NCI-H82 treated with DMSO at 0.1 percent for 48 hours (cell line): ENCODE measurements around the gene LILRB5.
"Not testable (repeated sequence)": the region's sequence is repeated elsewhere in the genome, so short reads cannot be mapped to it uniquely, and the experiment has no call there.

Source experiments
- DNase-seq: peaks from one replicate; lab custom pipeline; 2025; ENCODE audit not compliant: unreplicated experiment; lab: John Stamatoyannopoulos, UW

The LILRB5 gene

DNA sequence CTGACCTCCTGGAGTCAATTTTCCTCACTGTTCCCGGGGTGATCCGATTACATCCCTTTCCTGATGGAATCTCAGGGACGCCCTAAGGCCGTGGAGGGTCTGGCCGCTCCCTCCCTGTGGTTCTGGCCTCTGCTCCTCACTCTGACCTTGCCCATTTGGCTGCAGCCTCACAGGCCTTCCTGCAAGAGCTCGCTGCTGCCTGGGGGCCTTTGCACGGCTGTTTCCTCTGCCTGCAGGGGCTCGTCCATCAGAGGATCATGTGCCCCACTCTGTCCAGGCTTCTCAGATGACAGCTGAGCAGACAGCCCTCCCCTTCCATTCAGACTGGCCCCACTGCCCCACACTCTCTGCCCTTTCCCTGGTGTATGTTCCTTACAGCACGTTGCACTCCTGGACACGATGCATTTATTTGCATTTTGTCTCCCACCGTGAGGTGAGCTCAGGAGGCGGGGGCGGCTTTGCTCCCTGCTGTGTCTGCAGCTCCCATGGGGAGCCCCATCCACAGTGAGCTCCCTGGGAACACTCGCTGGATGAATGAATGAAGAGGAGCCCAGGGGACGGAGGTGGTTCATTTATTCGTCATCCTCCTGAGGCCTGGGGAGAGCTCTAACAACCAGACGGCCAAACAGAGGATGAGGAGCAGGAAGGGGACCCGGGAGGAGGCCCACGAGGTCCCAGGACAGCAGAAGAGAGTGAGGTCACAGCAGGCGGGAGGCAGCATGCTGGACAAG is 39.4 kb downstream of the LILRB5 start:
- DNase-seq, result not testable (repeated sequence)

DNA sequence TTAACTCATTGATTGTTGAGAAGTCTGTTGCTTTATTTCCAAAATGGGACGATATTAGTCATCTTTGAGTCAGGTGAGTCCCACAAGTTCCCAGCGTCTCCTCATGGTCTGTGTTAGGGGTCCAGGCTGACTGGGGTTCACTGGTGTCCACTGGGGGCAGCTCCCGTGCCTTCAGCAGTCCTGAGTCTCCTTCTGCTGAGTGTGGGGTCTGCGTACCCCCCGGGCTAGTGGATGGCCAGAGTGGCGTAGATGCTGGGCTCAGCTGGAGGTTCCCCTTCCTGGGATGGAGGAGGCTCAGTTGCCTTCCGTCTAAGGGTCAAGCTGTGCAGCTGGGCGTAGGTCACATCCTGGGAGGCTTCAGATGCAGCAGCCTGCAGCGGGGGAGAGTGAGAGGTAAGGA is 40.2 kb downstream of the LILRB5 start:
- DNase-seq, result no peak

DNA sequence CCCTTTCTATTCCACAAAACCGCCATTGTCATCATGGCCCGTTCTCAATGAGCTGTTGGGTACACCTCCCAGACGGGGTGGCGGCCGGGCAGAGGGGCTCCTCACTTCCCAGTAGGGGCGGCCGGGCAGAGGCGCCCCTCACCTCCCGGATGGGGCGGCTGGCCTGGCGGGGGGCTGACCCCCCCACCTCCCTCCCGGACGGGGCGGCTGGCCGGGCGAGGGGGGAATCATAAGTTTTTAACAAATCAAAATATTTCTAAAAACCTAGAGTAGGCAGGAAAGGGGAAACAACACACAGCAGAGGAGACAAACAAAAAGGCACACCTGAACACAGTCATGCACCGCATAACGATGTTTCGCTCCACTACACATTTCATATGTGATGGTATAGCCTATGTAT is 42.3 kb downstream of the LILRB5 start:
- not testable (repeated sequence) for DNase-seq

DNA sequence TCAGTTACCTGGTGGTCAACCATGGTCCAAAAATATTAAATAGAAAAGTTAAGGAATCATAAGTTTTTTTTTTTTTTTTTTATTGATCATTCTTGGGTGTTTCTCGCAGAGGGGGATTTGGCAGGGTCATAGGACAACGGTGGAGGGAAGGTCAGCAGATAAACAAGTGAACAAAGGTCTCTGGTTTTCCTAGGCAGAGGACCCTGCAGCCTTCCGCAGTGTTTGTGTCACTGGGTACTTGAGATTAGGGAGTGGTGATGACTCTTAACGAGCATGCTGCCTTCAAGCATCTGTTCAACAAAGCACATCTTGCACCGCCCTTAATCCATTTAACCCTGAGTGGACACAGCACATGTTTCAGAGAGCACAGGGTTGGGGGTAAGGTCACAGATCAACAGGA is 42.9 kb downstream of the LILRB5 start:
- DNase-seq, result not testable (repeated sequence)

DNA sequence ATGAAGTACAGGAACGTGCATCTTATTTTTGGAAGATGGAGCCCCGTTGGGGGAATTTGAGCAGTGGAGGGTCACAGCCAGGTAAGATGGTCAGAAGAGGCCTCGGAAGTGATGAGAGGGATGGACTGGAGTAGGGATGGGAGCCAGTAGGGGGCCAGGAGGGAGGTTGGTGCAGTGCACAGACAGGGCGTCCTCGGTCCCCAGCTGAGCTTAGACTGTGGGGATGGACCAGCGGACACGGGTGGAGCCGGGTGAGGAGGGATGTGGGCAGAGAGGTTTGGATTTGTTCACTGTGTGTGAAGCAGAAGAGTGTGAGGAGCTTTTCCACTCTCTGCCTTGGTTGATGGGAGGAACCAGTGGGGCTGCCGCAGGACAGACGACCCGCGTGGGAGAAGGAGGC is 45.8 kb downstream of the LILRB5 start:
- no peak for DNase-seq

DNA sequence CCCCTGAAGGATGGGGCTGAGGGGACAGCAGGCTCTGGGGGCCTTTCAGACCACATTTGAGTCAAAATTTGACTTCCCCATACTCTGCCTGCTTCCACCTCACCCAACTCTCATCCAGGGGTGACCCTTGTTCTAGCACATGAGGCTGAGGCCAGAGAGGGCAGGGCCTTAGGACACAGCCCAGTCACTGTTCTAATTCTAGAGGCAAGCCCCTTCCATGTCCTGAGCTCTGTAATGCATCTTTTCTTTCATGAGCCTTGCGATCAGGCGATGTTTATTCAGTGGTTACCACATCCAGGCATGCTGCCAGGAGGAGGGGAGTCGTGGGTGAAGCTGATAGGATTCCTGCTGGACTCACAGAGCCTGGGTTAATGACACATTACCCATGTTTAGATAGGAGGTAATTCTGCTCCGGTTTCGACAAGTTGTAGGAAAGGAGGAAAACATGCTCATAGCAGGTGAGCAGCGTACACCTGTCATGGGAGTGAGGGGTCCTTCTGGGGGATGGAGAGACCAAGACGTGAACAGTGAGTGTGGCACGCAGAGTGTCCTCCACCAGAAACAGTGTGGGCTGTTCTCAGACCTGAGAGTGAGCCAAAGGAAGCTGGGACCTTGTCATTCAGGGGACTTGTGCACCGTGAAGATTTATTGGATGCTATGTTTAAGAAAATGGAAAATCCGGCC is 47.1 kb downstream of the LILRB5 start:
- DNase-seq, result no peak

DNA sequence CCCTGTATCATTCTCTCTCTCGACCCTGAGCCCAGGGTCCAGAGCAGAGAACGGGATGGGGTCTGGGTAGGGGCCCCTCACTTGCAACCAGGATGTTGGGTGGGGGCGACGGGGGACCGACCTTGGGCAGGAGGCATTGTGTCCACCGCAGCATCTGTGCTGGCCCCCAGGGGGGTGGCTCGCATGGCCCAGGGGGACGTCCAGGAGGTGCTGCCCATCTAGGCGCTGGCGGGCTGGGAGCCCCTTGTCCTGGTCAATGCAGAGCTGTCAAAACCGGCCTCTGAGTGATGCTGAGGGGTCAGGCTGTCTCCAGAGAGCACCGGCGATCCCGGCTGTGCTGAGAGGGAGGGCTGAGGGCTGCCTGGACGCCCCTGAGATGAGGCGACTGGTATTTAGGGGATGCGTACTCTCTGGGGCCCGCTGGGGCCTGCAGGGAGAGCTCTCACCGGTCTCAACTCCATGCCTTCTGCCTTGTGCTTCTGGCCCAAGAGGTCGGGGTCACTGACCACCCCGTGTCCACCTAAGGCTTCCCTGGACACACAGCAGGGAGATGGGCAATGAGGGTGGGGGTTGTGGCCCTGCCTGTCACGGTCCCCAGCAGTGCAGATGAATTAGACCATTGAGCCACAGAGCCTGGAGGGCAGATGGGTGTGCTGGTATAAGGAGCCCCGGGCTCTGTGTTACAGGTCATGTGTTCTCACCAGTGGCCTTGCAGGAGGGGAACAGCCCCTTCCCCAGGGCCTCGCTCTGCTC is 47.8 kb downstream of the LILRB5 start:
- DNase-seq, result no peak

DNA sequence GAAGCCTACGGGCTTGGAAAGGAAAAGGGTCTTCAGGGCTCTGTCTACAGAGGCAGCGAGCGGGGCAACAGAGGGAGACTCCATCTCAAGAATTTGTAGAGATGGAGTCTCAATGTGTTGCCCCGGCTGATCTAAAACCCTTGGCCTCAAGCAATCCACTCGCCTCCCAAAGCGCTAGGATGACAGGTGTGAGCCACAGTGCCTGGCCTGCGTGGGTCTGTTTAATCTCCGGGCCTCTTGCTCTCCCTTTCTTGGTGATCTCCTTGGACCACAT is 48.4 kb downstream of the LILRB5 start:
- DNase-seq, result no peak

DNA sequence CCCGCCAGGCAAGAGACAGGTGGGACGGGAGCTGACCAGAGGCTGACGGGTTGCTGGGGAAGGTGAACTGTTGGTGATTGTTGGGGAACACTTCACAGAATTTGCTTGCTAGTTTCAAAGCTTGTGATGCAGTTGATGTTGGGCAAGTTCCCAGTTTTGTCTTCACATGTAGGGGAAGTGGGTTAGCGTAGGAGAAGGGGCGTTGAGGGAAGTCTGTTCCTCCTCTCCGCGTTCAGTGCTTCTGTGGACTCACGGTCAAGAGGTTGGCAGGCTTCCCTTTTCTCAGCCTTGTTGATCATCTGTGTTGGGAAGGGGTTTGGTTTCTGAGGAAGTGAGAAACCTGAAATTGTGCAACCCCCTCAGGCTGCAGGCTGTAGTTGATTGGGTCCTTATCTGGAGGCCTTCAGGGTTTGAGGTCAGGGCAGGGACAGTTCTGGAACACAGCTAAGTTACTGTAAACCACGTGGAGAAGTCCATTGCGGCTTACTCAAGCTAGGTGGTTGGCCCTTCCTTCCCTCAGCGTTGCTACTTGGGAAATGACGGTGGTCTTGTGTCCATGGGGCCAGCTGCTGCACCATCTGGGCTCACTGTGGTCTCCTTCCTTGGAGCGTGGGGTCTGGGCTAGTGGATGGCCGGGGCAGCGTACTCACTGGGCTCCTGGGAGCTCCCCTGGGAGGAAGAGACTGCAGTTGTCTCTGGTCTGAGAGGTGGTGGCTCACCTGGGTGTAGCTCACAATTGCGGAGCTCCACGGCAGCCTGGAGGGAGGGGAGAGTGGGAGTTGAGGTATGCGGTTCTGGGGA is 48.9 kb downstream of the LILRB5 start:
- DNase-seq, result no peak

DNA sequence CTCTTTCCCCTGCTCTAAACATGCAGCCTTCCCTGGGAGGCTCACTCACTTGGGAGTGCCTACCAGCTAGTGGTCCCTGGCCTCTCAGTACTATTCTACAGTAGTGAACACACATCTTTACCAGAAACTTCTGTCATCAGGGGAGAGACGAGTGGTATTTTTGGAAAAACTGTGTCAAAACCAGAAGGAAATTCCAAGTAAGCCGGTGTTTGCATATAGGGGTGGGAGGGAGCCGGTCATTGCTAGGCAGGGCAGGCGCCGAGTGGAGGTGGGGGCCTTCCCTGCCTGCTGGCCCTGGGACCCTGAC is 49.4 kb downstream of the LILRB5 start:
- DNase-seq, result no peak

DNA sequence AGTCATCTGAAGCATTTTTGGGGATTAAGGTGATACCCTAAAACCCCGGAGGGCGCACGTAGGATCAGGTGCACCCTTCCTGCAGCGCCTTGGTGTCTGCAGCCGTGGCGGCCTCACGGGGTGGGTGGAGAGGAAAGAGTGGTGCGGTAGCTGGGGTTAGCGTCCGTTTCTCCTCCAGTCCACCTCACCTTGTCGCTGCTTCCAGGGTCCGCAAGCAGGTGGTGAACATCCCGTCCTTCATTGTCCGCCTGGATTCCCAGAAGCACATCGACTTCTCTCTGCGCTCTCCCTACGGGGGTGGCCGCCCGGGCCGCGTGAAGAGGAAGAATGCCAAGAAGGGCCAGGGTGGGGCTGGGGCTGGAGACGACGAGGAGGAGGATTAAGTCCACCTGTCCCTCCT is 49.9 kb downstream of the LILRB5 start:
- not testable (repeated sequence) for DNase-seq

DNA sequence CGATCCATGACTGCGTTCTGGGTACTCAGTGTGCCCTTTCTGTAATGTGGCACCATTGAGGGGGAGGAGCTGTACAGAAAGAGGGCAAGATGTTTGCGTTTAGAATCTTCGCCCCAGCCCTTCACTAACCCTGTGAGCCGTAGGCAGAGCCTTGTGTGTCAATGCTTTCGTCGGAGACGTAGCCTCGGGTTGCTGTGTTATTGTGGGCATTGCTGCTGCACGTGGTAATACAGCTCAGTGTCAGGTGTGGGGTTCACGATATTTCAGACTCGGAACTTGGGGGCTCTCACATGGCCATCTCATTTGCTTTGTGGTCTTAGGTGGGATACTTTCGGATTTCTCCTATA is 50.3 kb downstream of the LILRB5 start:
- no peak for DNase-seq

DNA sequence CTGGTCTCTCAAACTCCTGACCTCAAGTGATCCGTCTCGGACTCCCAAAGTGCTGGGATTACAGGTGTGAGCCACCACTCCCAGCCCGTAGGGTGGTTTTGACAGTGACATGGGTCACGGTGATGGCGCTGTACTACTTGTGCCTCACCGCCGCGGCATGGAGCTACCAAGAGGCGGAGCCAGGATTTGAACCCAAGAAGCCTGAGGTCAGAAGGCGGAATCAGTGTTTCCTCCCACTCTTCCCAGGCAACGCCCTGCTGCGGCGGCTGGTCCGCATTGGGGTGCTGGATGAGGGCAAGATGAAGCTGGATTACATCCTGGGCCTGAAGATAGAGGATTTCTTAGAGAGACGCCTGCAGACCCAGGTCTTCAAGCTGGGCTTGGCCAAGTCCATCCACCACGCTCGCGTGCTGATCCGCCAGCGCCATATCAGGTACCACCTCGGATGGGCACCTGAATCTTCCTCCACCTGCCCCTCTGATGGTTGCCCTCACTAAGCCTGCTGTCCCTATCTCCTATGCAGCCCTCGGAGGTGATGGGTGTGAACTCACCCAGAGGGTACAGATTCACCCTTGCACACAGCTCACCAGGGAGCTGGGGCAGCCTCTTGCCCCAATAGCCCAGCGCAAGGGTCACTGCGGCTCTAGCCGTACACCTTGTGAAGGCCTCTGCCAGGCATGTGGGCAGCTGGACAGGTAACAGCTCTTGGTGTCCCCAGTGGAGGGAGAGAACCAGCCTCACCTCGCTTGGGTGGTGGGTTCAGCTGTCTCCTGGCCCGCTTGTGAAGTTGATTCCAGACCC is 50.8 kb downstream of the LILRB5 start:
- DNase-seq, result no peak

DNA sequence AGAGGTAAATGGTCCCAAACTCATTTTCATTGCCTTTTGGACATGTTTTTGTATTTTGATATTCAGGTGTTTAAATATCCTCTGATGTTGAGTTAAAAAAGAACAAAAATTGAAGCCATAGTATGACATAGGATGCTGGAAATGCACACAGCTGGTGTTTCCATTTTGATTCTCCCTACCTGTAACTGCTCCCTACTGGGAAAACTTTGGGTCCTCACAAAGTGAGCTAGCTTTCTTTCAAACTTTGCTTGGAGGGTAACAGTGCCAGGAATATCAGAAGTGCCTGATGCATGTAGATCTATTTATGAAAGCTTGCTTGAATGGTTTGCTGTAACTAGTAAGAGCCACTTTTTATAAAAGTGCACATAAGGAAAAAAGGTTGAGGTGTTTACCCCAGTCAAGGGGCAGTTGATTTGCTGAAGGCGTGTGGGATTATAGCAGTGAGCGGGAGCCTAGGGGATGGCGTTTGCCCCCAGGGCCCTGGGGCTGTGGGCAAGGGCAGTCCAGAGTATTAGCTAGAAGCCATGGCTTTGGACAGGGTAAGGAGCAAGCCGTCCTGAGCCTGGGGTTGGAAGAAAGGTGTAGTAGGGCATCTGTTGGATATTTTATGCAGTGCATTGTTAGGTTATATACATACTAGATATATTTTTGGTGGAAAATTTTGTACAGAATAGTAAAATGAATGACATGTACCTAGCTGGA is 52.2 kb downstream of the LILRB5 start:
- no peak for DNase-seq

DNA sequence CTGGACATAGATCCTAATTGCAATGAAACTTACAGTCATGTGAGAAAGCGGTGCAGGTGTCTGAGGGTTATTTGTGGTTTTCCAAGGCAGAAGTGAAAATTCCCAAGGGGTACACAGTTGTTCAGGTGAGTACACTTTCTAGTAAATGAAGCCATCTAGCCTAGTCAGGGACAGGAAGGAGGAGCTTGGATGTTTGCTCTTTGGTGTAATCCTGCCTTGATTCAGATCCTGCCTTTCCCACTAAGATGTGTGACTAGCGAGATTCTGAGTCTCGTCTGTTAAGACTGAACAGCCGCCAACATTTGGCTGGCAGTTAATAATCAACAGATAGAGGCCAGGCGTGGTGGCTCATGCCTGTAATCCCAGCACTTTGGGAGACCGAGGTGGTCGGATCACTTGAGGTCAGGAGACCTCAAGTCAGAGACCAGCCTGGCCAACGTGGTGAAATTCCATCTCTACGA is 53.9 kb downstream of the LILRB5 start:
- no peak for DNase-seq

DNA sequence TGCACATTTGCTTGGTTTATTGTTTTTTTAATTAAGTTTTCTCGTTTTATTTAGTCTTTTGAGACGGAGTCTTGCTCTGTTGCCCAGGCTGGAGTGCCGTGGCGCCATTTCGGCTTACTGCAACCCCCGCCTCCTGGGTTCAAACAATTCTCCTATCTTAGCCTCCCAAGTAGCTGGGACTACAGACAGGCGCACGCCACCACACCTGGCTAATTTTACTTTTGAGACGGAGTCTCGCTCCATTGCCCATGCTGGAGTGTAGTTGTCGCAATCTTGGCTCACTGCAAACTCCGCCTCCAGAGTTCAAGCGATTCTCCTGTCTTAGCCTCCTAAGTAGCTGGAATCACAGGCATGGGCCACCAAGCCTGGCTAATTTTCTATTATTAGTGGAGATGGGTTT is 55.1 kb downstream of the LILRB5 start:
- DNase-seq, result no peak

DNA sequence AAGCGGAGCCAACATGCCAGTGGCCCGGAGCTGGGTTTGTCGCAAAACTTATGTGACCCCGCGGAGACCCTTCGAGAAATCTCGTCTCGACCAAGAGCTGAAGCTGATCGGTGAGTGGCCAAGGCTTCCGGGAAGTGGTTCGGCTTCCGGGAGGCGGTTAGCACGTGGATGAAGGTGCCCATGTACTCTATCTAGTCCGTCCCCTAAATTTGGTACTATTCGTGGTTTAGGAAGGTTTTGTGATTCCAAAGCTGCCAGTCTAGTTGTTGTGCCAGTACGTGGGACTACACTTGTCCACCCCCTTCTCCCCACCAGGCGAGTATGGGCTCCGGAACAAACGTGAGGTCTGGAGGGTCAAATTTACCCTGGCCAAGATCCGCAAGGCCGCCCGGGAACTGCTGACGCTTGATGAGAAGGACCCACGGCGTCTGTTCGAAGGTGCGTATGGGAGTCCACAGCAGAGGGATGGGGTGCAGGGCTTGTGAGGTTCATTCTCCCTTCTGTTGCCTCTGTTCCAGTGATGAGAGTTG is 55.8 kb downstream of the LILRB5 start:
- no peak for DNase-seq
